ENCODE measurements around the gene CDR2.

Gene CDR2

GRCh38 chr16:22329199-22329695 lies 45.2 kb downstream of the CDR2 start (continued):
- no peak for TF ChIP-seq ZNF280C (tag by site-specific recombination; IDR thresholded peaks at IDR 0.05)
- no peak for TF ChIP-seq GLI2 (tag by site-specific recombination; IDR thresholded peaks at IDR 0.05; ENCODE audit: borderline replicate concordance, low read depth)

GRCh38 chr16:22328081-22328725 lies 46.2 kb downstream of the CDR2 start:
- CTCF ChIA-PET, result interaction anchor here (1.2 kb wide), 1 partner anchor 10 kb away, joined by 3 read pairs; no protein-coding TSS in a partner anchor
- TF ChIP-seq ZNF623 (tag by site-specific recombination; IDR thresholded peaks at IDR 0.05), result no peak
- TF ChIP-seq HOXD13 (CRISPR knock-in tag; IDR thresholded peaks at IDR 0.05; ENCODE audit: borderline replicate concordance), result no peak
- TF ChIP-seq ZNF621 (tag by site-specific recombination; IDR thresholded peaks at IDR 0.05), result no peak
- no peak for TF ChIP-seq ZBTB1 (tag by site-specific recombination; IDR thresholded peaks at IDR 0.05)
- H3K9me3 ChIP-seq (ENCODE audit: control insufficient read depth, insufficient read depth, low read depth, low read length), result no peaks in the 10 kb centered on the region
- H3K4me3 ChIP-seq (ENCODE audit: low read depth, low read length), result no peak overlapping the region
- H3K4me1 ChIP-seq (ENCODE audit: control insufficient read depth, insufficient read depth, low read length), result no peaks in the 10 kb centered on the region
- no peak overlapping the region for H3K27ac ChIP-seq (ENCODE audit: extremely low read depth, low read depth, low read length)
- POLR2A ChIA-PET, result no interaction called here
- peaks cover 25 to 90% of the 10 kb centered on the region in 2 experiments for H3K36me3 ChIP-seq (ENCODE audit: control insufficient read depth in 2 of 2, insufficient read depth in 1 of 2, low read length in 2 of 2)

GRCh38 chr16:22327446-22327775 lies 47.0 kb downstream of the CDR2 start:
- Histone ChIP-seq H3K27ac (ENCODE audit: extremely low read depth, low read depth, low read length) (no peak overlapping the region), H3K4me1 (ENCODE audit: control insufficient read depth, insufficient read depth, low read length) (no peaks in the 10 kb centered on the region), H3K9me3 (ENCODE audit: control insufficient read depth, insufficient read depth, low read depth, low read length) (no peaks in the 10 kb centered on the region), H3K36me3 (ENCODE audit: control insufficient read depth in 2 of 2, insufficient read depth in 1 of 2, low read length in 2 of 2) (peaks cover 20 to 92% of the 10 kb centered on the region in 2 experiments; a peak in 2 of 3 replicates), H3K4me3 (ENCODE audit: low read depth, low read length) (no peak overlapping the region)
- TF ChIP-seq ZNF335 (tag by site-specific recombination; conservative IDR thresholded peaks at IDR 0.05) (no peak), ZNF350 (tag by site-specific recombination; IDR thresholded peaks at IDR 0.05) (no peak), ZNF792 (tag by site-specific recombination; IDR thresholded peaks at IDR 0.05) (no peak), ZNF677 (tag by site-specific recombination; IDR thresholded peaks at IDR 0.05) (no peak), ZNF513 (tag by site-specific recombination; IDR thresholded peaks at IDR 0.05) (no peak), ZNF776 (tag by site-specific recombination; IDR thresholded peaks at IDR 0.05; ENCODE audit: borderline replicate concordance) (no peak), GLI4 (tag by site-specific recombination; IDR thresholded peaks at IDR 0.05) (no peak), ZFP37 (tag by site-specific recombination; IDR thresholded peaks at IDR 0.05) (no peak)
- ChIA-PET CTCF (no interaction called here), POLR2A (no interaction called here)

- peaks cover 17 to 92% of the 10 kb centered on the region in 2 experiments; a peak in 2 of 3 replicates for H3K36me3 ChIP-seq (ENCODE audit: control insufficient read depth in 2 of 2, insufficient read depth in 1 of 2, low read length in 2 of 2)
- H3K9me3 ChIP-seq (ENCODE audit: control insufficient read depth, insufficient read depth, low read depth, low read length), result no peaks in the 10 kb centered on the region
- no peak overlapping the region for H3K4me3 ChIP-seq (ENCODE audit: low read depth, low read length)
- TF ChIP-seq ZBTB26 (tag by site-specific recombination; optimal IDR thresholded peaks at IDR 0.05), result no peak
- POLR2A ChIA-PET, result interaction anchor here (0.6 kb wide), 1 partner anchor 7 kb away, joined by 4 read pairs; no protein-coding TSS in a partner anchor
- CTCF ChIA-PET, result no interaction called here
- no peak overlapping the region for H3K27ac ChIP-seq (ENCODE audit: extremely low read depth, low read depth, low read length)
- no peaks in the 10 kb centered on the region for H3K4me1 ChIP-seq (ENCODE audit: control insufficient read depth, insufficient read depth, low read length)
Observed at GRCh38 chr16:22326771-22327445, 47.5 kb downstream of the CDR2 start.
